Hematopoietic multipotent progenitor cell treated with erythropoietin and hydrocortisone succinate and interleukin-3 and kit ligand, for 6 days (in vitro differentiated cells): ENCODE data around the gene TCERG1L.

Experiments used
- DNase-seq: peaks from one replicate; pipeline ENCODE4 v3.0.0-alpha.2; 2015

Gene TCERG1L

DNA sequence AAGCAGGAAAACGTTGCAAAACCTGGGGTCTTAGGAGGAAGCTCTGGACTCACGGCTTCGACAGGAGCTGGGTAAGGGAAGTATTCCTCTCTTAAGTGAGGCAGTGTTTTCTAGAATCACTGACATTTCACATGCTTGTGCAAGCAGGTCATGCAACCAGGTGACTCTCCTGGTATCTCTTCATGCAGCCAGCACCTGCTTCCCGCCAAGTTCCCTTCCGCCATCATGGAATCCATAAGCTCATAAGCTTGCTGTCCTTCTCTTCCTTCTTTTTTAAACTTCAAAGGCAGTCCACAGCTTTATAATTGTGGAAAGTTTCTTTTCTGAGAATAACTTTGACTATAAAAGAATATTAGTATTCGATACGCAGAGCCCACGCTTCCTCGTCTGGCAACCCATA is 256.1 kb downstream of the TCERG1L start:
- no peak for DNase-seq

DNA sequence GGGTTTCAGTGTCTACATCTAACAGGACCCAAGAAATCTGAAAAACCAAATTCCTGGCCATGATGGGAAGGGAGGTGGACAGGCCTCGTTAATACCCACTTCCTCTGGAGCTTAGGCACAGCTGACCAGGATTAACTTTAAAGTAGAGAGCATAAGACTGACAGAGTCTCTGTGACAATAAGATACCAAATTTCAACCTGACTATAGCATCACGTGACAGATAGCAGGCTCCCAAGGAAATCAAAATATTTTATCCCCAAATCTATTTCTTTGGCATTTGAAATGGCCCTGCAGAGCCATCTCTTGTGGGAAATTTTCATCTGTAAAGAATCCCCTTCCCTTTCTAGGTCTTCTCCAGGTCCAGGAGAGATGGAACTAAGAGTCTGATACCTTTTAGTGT is 258.3 kb downstream of the TCERG1L start:
- DNase-seq: no peak

DNA sequence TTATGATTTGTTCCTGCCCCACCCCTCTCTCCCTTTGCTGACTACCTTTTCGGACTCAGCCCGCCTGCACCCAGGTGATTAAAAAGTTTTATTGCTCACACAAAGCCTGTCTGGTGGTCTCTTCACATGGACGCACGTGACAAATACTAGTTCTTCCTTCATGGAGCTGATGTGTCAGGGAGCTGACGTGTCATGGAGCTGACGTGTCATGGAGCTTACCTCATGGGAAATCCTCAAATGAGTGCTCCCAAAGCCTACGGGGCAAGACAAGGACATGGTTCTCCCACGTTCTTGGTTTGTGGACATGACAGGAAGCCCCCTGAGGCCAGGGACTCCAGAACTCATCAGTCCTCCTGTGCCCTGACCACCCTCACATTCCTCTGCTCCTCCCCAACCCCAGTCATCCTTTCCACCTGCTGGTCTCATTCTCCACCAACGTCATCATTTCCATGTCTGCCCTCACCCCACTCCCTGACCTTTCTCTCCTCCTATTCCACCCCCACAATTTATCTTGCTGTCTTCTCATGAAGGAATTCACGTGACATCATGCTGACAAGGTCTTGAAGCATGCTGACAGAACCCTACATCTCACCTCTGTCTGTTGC is 261.3 kb downstream of the TCERG1L start:
- DNase-seq: no peak

GRCh38 chr10:131049016-131049415 is 262.5 kb downstream of the TCERG1L start:
- no peak for DNase-seq

GRCh38 chr10:131048606-131049005 is 262.9 kb downstream of the TCERG1L start:
- no peak for DNase-seq

DNA sequence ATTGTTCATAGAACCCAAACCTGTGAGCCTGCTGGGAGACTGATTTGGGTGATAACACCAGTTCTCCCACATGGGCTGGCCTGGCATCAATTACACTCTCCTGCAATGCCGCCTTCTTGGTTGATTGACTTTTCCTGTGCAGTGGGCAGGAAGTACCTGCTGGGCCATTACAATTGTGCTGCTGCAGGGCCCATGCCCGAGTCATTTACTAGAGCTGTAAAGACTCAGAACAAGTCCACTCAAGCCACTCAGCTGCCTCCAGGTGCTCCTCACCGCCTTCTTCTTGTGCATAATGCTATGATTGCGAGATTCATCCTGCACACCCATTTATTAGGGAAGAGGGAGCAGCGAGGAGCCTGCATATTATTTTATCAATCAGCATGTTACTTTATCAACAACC is 264.0 kb downstream of the TCERG1L start:
- DNase-seq: no peak

GRCh38 chr10:131046194-131046593 is 265.3 kb downstream of the TCERG1L start:
- no peak for DNase-seq

DNA sequence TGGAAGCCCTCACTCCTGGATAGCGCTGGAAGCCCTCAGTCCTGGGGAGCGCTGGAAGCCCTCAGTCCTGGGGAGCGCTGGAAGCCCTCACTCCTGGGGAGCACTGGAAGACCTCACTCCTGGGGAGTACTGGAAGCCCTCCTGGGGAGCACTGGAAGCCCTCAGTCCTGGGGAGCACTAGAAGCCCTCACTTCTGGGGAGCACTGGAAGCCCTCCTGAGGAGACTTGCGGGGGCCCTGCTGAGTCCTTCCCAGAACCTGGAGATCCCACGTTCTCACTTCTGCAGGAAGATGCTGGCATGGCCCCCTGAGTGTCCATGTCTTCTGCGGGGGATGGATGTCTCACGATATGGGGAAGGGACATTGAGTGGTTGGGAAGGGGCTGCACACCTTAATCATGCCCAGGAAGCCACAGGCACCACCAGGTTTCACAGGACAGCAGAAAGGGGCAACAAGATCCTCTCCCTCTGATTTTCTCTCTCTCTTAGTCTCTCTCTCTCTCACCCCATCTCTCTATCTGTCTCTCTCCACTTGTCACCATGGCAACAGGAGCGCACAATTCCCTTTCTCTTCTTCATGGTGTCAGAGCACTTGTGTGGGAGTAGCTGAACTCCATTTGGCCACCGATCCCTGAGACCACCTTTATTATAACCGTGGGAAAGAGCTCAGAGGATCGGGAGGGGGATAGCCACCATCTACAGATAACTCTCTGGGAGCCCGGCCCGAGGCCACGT is 267.0 kb downstream of the TCERG1L start:
- DNase-seq: no peak

DNA sequence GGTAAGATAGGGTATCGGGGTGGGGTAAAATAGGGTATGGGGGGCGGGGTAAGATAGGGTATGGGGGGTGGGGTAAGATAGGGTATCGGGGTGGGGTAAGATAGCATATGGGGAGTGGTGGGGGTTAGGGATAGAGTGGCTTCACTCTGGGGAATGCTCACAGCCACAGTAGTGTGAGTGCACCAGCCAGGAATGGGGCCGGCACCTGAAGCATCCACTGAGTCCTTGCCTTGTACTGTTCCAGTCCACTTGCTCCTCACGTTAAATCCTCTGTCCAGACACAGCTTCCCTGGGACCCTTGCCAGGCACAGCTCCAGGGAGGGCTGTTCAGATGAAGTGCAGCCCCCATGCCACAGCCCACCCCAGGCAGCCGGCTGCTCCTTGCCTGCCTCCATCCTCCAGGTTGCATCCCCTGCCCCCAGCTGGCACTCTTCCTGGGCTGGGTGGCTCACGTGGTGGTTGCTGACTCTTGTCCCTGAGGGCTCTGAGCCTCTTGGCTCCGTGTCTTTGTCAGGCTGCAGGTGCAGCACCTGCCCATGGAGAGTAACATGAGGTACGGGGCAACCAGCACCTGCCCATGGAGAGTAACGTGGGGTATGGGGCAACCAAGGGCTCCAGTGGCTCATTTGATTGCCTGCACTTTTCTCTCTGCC is 268.4 kb downstream of the TCERG1L start:
- DNase-seq: no peak
